ENCODE data around the gene EPN2.
A peak's percentile ranks its signal among the peaks of the same experiment; 100 is the strongest.

The EPN2 gene

DNA sequence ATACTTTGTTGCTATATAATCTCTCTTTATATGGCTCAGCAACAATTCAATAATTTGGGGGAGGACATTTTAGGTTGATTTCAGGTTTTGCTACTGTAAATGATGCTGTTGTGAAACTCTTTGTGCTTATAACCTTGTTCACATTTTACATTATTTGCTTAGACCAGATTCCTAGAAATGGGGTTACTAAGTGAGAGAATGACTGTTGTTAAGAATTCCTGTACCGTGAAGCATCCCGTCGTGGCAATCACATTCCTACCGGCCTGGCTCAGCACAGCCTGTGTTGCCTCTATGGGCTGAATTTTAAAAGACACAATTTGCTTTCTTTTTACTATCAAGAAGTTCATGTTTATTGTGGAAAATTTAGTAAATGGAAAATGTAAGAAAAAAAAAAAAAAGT is 94.0 kb downstream of the EPN2 start:
- peak; percentile 81 for DNase-seq (ENCODE audit: low read depth)

DNA sequence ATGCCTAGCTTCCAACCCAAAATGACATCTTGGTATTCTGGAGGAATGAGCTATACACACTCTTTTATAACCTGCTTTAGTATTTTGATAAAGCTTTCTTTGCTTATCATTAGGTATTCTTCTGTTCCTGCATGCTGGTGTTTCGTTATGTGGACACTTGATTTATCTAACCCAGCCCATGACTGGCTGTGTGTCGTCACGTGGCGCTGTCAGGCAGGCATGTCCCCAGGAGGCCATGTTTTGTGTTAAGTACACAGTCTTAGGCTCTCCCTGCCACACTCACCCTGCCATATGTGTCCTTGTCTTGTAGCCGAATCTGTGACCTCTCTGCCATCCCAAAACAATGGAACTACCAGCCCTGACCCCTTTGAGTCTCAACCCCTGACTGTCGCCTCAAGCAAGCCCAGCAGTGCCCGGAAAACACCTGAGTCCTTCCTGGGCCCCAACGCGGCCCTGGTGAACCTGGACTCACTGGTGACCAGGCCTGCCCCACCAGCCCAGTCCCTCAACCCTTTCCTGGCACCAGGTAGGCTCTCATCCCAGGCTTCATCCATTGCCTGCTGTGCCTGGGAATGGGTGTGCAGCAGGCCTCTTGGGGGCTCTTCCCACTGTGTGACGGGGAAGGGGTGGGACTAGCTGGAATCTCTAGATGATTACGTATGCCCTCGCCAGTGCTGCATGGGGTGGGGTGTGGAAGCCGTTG is 94.5 kb downstream of the EPN2 start:
- no peak for DNase-seq (ENCODE audit: low read depth)

DNA sequence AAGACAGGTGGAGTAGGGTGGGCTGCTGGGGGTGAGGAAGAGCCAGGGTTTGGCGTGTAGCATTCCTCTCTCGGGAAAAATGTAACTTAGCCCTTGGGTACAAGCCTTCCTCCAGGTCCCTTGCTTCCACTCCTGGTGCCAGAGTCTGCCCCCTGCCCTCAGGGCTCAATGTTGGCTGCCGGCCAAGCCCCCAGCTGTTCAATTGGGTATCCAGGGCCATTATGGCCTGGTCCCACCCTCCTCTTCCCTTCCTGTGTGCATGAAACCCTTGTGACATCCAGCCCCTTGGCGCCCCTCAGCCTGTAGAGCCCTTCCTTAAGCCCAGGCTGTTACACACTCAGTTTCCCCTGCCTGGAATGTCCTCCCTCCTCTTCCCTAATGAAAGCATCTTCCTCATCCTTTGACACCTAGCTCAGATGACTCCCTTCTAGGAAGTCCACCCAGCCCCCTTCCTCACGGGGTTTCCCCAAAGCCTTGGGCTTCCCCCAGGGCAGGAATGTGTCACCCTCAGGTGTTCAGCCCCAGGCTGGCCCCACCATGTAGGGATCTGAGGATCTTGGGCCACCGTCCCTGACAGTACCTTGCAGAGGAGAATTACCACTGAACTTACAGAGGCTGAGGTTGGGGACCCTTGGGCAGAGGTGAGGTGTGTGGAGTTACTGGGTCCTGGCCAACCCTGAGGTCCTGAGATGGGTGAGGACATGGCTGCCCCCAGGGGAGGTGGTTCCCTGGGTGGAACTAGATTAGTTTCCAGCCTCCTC is 95.4 kb downstream of the EPN2 start:
- no peak for DNase-seq (ENCODE audit: low read depth)

DNA sequence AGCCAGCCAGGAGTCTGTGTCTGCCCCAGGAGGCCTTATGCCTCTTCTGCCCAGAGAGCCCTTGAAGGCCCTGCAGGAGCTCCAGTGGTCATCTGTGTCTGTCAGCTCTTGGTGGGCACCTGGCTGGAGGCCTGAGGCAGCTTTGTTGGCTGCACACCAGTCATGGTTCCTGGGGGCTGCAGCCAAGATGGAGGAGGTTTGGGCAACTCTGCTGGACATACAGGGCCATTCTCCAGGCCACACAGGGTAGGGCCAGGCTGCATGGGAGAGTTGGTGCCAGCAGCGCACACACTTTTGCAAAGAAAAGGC is 95.9 kb downstream of the EPN2 start:
- no peak for DNase-seq (ENCODE audit: low read depth)

DNA sequence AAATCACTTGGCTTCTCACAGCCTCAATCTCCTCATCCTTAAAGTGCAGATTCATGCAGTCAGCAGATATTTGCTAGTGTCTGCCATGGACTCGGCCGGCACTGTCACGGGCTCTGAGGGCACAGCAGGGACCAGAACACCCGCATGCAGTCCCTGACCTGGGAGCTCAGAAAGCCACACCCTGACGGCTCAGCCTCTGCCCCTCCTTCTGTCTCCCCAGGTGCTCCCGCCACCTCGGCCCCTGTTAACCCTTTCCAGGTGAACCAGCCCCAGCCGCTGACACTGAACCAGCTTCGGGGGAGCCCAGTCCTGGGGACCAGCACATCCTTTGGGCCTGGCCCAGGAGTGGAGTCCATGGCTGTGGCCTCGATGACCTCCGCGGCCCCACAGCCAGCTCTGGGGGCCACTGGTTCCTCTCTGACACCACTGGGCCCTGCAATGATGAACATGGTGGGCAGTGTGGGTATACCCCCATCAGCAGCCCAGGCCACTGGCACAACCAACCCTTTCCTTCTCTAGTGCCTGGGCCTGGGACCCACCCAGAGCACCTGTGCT is 96.6 kb downstream of the EPN2 start:
- no peak for DNase-seq (ENCODE audit: low read depth)

DNA sequence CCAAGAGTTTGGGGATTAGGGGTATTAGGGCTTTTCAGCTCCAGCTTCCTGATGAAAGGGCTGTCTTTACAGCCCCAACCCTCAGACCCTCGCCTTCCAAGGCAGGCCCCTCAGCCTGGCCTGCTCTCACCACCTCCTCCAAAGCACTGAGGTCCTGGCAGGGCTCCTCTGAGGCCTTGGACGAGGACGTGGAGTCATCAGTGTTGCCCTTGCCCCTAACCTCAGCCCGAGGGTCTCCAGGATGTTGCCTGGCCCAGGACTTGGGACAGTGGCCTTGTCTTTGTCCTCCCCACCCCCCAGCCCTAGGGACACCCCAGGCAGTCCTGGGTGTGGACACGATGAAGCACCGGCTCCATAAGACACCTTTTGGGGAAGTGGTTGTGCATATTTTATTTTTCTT is 97.2 kb downstream of the EPN2 start:
- no peak for DNase-seq (ENCODE audit: low read depth)

DNA sequence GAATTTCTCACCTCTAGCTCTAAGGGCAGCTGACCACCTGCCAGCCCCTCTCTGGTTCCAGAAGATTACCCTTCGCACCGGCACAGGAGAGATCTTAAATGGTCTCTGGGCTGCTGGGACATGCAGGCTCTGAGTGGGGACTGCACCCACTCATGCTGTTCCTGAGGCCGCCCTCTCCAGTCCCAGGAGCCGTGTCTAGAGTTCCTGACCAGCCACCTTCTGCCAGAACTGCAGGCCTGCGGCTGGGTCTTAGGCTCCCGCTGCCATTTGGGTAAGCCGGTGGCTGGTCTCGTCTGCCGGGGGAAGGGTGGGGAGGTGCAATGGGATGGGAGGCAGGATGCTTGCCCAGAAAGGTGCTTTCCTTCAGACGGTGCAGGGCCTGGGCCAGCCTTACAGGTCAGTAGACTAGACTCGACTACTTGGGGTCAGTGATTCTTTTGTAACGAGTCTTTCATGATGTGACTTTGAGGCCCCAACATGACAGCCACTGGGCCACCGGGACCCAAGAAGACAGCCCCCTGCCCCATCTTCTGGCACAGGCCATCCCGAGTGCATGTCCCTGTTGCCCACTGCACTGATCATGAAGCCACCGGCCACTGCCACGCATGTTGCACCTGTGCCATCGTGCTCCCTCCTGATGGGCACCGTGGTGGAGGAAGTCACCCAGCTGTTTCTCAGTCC is 98.9 kb downstream of the EPN2 start:
- DNase-seq (ENCODE audit: low read depth) = no peak

DNA sequence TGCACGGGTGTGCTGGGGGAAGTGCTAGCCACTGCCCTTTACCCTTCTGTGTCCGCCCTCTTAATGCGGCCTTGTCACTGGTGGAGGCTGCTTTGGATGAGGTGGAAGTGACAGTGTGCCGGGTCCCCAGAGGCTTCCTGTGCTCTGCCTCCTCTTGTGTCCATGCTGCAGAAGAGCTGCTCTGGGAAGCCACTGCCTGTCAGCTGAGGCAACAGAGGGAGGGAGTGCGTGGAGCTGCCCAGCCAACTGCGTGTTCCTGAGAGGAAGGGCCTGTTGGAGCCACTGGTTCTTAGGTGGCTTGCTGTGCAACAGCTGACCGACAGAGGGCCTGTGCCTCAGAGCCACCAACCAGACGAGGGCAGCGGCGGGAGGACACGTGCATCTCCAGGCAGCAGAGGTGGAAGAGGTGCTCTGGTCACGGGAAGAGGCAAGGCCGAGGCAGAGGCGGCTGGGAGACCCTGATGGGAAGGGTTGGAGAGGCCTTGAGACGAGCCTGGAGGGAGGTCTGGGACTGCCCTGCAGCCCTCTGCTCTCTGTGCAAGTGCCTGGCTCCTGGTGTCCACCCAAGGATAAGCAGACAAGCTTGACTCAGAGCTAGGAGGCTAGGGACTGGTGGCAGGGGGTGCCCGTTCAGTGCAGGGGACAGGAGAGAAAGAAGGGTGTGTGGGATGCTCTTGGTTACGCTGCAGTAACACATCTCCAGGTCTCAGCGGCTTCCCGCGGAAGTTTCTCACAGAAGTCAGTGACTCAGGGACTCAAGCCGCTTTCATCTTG is 100.0 kb downstream of the EPN2 start:
- no peak for DNase-seq (ENCODE audit: low read depth)

DNA sequence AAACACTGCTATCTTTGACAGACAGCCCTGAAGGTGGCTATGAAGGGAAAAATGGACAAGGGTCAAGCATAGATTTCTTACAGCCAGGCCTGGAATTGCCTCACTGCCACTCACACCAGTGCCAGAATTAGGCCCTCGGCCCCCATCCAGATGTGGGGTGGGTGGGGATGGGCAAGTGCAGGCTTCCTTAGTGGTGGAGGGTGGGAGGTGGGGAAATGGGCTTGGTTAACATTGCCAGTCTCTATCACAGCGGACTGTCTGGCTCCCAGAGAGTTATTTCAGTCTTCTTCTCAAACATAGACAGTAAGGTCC is 100.5 kb downstream of the EPN2 start:
- no peak for DNase-seq (ENCODE audit: low read depth)

DNA sequence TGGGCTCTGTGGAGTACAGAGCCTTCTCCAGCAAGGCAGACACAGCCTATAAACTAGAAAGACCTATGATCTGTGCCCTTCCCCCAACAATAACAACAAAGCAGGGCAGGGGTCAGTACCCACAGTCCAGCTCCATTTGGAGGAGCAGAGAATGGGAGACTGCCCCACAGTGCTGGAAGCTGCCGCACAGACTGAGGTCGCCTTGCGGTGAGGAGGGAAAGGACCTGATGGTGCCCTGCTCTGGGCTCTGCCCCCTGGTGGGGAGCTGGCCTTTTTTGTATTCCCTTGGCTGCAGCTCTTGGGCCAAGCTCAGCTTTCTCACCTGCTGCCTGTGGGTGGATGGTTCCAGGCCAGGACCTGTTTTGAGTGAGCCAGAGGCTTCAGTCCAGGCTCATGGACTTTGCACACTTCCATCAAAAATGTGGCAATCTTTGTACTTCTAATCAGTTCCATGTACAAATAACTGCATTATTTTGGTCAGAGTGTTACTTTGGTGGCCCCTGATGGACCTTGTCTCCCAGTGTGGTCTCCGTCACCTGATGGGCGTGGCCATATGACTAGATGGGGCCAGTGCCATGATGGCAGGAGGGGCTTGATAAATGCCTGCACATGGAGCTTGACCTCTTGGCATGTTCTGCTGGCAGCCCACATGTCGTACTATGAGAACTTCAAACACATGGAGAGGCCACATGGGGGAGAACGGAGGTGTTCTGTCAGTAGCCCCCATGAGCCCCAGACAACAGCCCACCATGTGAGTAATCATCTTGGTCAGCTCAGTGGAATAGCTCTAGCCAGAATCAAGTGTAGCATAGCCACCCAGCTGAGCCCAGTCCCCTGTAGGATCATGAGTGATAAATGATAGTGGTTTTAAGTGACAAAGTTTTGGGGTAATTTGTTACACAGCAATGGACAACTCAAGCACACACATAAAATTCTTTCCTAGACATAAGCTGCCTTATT is 101.1 kb downstream of the EPN2 start:
- DNase-seq (ENCODE audit: low read depth) = no peak

DNA sequence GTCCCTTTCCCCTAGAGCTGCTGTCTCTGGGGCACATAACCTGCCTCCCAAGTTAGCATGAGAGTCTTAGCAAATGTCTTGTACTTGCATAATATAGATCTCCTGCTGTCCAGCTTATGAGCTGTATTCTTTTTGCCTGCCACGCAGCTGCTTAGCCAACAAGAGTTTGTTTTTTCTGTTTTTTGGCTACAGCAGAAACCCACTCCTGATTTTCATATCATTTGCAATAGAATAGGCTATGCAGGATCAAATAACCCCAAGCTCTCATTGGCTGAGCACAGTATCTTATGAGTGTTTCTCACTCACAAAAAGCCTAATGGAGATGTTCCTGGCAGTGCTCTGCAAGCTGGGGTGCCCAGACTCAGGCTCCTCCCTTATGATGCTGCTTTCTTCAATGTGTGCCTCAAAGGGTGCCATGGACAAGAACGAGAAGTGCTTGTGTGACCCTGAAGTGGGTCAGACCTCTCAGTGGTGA is 102.2 kb downstream of the EPN2 start:
- no peak for DNase-seq (ENCODE audit: low read depth)

DNA sequence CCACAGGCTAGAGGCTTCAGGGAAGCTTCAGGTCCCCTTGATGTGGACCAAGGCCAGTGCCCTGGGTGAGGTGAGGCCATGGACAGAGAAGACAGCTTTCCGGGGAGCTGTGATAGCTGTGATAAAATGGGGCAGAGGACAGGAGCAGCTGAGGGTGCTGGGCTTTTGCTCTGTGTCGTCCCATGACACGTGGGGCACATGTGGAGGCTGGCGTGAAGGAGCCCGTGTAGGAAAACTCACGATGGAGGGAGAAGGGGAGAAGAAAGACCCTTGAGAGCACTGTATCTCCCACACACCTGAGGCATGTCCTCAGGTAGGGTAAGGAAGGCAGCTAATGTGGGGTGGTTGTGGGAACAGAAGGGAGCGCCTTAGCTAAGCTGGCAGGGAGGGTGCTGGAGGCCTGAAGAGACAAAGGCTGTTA is 104.1 kb downstream of the EPN2 start:
- DNase-seq (ENCODE audit: low read depth) = no peak

DNA sequence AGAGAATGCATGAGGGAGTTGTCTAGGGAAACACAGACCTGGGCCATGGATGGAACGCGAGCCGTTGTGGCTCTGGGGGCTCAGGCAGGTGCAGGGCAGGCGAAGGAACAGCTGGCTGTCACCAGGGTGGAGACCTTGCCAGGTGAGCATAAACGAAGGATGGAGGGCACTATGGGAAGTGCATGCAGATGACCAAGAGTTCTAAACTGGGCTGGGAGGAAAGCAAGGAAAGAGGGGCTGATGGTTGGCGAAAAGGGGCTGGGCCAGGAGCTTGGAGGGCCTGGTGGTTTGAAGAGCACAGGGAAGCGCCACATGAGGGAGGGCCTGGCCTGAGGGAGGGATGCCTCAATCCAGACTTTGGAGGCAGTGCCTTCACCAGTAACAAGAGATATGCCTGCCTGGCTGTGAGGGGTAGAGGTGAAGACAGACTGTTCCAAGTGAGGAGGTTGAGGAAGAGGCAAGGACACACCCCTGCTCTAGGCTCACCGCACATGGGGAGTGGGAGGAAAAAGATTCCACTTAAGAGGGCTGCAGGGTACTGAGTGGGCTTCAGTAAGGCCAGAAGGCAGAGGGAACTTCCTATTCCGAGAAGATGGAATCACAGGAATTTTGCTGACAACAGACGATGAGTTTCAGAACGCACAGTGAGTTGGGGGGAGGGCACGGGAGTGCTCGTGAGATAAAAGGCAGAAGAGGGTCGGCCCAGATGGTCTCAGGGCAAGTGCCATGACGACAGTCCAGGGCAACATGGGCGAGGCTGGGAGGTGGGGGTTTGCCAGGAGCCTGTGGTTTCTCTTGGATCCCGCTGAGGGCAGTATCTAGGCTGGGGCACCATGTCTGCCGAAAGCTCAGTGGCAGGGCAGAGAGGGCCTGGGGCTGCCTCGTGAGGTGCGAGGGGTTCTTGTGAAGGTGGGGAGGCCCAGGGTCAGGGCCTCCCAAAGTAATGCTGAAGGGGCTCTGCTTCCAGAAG is 104.8 kb downstream of the EPN2 start:
- DNase-seq (ENCODE audit: low read depth) = no peak

DNA sequence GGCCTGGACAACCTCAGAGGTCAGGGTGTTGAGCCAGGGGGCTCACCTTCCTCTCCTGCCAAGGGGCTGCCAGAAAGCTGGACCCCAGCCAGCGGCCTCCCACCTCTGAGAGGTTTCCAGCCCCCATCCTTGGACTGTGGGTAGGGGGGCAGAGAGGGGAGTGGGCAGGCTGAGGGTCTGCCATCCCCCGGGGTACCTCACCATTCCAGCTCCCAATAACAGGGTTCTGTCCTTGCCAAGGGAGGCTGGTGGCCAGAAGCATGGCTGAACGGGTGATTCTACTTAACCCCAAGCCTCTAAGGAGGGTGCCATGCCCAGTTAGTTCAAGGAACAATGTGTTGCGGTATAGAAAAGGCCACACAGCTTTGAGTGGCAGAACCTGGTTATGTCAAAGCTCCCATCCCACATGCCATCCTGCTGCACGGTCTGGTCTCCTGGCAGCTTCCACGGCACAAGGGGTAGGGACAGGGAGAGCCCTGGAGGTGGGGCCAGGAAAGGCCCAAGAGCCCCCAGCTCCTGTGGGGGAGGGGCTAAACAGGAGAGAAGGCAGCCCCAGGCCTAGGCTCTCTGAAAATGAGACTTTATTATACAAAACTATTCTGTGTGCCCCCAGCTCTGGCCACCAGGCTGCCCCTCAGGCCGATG is 105.6 kb downstream of the EPN2 start:
- DNase-seq (ENCODE audit: low read depth) = no peak

DNA sequence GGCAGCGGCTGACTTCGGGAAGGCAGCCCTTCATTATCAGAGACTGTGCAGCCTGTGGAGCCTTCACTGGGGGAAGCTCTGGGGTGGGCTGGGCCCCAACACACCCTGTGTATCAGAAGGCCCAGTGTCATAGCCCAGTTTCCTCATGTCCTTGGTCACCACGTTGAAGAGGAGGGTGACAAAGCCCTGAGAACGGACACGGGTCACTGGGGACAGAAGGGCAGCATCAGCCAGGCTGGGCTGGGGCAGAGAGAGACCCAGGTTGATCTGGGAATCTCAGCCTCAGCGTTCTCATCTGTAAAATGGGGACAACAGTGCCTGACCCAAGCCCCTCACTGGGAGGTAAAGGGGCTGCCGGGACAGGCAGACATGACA is 106.1 kb downstream of the EPN2 start:
- DNase-seq (ENCODE audit: low read depth) = no peak

DNA sequence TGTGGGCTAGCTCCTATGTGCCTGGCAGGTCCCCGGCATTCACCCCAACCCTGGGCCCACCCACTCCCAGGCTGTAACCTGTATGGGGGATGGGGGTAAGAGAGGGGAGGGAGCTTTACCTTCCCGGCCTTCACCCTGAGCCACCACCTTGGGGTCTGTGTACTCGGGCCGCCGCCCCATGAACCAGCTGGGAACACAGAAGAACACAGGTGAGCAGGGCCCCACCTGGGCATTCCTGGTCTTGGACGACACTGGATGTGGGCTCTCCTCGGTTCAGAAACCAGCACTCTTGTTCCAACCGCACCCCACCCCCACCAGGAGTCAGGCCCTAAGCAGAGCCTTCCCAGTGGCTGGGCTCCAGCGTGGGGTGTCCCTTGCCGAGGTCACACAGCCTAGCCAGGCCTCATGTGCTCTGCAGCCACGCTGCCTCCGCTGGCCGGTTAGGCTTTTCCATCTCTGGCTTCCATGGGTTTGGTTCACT is 106.5 kb downstream of the EPN2 start:
- DNase-seq (ENCODE audit: low read depth) = no peak

DNA sequence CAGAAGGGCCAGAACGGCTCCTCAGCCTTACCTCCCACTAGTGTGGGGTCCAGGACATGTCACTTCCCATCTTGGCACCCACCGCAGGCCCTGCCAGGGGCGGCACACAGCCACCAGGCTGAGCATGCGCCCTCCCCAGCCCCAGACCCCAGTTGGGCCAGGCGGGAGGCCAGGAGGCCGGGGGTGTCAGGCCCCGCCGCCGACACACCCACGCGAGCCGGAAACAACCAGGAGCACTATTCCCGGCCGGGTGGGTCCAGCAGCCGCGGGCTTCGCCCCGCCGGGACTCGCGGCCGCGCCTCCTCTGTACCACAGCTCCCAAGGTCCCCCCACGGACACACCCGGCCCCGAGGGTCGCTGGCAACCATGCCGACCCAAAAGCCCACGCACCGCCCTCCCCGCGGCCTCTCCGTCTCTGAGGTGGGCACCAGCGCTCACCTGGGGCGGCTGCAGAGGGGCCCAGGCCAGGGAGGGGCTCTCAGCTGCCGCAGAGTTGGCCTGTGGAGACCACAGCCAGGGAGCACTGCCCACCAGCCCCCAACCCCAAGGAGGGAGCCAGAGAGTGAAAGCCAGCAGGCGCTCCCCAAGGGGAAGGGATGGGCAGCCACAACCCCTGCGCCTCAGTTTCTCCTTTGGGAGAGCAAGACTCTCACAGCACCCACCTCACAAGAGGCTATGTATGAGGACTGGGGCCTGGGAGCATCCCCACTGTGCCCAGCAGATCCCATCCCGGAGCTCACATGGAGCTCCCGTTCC is 107.3 kb downstream of the EPN2 start:
- no peak for DNase-seq (ENCODE audit: low read depth)

DNA sequence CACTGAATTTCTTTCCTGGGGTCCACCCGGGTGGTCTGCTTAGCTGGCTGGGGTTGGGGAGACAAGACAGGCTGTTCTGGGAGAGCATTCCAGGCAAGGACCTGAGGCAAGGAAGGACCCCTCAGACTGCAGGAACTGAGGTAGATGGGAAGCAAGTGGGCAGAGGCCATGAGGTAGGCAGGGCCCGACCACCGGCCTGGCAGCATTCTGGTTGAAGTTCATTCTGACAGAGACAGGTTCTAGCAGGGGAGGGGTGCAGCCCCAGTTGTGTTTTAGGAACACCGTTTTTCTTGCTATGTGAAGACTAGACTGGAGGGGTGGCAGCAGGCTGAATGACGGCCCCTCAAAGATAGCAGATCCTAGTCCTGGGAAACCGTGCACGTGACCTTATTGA is 107.9 kb downstream of the EPN2 start:
- no peak for DNase-seq (ENCODE audit: low read depth)
